GM20431 (cell line): ENCODE measurements around the gene SARDH.

Source experiments
- in situ Hi-C: fragments of 300-500 bp; cut with MseI, MboI; formaldehyde crosslinking; loops from one replicate; pipeline ENCODE4 v1.15.0; 2020; ENCODE audit warnings: low sequenced_read_pairs; ENCODE audit not compliant: unreplicated experiment

The SARDH gene

GRCh38 chr9:133735931-133736330, 2.2 kb downstream of the SARDH start:
- in situ Hi-C loops: no loop called here

GRCh38 chr9:133735415-133735775, 2.8 kb downstream of the SARDH start:
- in situ Hi-C loops: no loop called here

- in situ Hi-C loops: no loop called here
These were observed 3.4 kb downstream of the SARDH start for GRCh38 chr9:133734590-133735414.

- in situ Hi-C loops: no loop called here
These were observed 4.2 kb downstream of the SARDH start for GRCh38 chr9:133733796-133734533.

GRCh38 chr9:133733421-133733795, 4.7 kb downstream of the SARDH start:
- in situ Hi-C loops: no loop called here

- in situ Hi-C loops: no loop called here
These were observed 5.3 kb downstream of the SARDH start for GRCh38 chr9:133732639-133733408.

GRCh38 chr9:133731876-133732638, 6.1 kb downstream of the SARDH start:
- in situ Hi-C loops: no loop called here

GRCh38 chr9:133730994-133731715, 7.0 kb downstream of the SARDH start:
- in situ Hi-C loops: no loop called here

GRCh38 chr9:133729617-133730281, 8.4 kb downstream of the SARDH start:
- in situ Hi-C loops: no loop called here

GRCh38 chr9:133728856-133729616, 9.1 kb downstream of the SARDH start:
- in situ Hi-C loops: no loop called here

- in situ Hi-C loops: no loop called here
These were observed 10.2 kb downstream of the SARDH start for GRCh38 chr9:133727876-133728441.

- in situ Hi-C loops: no loop called here
These were observed 10.8 kb downstream of the SARDH start for GRCh38 chr9:133727277-133727875.

GRCh38 chr9:133726401-133727276, 11.5 kb downstream of the SARDH start:
- in situ Hi-C loops: no loop called here

GRCh38 chr9:133725886-133726285, 12.3 kb downstream of the SARDH start:
- in situ Hi-C loops: no loop called here

GRCh38 chr9:133718563-133719315, 19.4 kb downstream of the SARDH start:
- in situ Hi-C loops: no loop called here
